GM18870 (cell line): ENCODE results near the gene TRIM6.
"Not testable (repeated sequence)": the region's sequence is repeated elsewhere in the genome, so short reads cannot be mapped to it uniquely, and the experiment has no call there.

Source experiments
- ATAC-seq: cut with Tn5 transposase; IDR thresholded peaks from one replicate; pipeline ENCODE4 v1.9.1; 2021; ENCODE audit warnings: moderate library complexity; ENCODE audit not compliant: unreplicated experiment

Gene TRIM6

GRCh38 chr11:5602791-5603190 is 6.4 kb downstream of the TRIM6 start:
- ATAC-seq, result not testable (repeated sequence)

DNA sequence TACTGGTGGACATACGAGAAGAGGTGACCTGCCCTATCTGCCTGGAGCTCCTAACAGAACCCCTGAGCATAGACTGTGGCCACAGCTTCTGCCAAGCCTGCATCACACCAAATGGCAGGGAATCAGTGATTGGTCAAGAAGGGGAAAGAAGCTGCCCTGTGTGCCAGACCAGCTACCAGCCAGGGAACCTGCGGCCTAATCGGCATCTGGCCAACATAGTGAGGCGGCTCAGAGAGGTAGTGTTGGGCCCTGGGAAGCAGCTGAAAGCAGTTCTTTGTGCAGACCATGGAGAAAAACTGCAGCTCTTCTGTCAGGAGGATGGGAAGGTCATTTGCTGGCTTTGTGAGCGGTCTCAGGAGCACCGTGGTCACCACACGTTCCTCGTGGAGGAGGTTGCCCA is 6.9 kb downstream of the TRIM6 start:
- ATAC-seq, result no peak

DNA sequence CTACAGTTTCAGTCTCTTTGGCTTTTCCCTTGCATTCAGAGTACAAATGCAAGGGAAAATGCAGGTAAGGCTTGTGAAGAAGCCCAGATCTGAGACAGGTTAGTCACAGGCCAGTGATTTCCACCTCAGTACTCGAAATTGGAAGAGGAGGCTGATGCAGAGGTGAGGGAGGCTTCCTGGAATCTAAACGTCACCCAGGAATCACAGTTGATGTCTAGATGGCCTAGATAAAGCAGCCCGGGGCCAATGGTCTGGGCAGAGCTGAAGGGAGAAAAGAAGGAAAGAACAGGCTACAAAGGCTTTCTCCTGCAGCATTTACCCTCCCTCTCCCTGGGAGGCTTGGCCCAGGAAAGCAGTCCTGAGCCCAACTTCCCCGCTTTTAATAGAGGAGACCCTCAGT is 8.5 kb downstream of the TRIM6 start:
- ATAC-seq, result no peak

GRCh38 chr11:5605849-5606248 is 9.4 kb downstream of the TRIM6 start:
- no peak for ATAC-seq

DNA sequence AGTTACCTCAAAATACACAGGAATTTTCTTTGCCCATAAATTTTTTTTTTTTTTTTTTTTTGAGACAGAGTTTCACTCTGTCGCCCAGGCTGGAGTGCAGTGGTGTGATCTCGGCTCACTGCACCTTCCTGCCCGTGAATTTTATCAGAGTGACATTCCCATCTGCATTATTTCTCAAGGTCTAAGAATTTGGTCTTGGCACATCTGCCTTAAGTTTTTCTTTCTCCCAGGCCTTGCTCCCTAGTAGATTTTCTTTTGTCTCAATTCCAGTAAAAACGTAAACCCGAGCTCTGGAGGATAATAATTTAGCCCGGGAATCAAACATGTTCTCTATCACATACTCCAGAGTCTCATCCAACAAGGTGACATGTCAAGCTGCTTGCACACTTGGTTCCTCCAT is 12.4 kb downstream of the TRIM6 start:
- ATAC-seq, result no peak

DNA sequence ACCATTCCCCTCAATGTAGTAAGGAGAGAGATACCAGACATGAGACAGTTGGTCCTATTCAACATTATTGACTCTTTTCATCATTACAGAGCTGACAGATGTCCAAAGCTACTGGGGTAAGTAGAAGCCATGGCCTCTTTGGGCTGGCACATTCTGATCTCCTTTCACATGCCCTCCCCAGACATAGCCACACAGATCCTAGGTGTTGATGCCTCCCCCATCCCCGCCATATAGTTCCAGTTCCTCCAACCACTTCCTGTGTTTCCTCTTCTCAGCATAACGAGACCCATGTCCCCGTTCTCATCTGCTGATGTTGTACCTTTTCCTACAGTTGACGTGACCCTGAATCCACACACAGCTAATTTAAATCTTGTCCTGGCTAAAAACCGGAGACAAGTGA is 14.0 kb downstream of the TRIM6 start:
- no peak for ATAC-seq

DNA sequence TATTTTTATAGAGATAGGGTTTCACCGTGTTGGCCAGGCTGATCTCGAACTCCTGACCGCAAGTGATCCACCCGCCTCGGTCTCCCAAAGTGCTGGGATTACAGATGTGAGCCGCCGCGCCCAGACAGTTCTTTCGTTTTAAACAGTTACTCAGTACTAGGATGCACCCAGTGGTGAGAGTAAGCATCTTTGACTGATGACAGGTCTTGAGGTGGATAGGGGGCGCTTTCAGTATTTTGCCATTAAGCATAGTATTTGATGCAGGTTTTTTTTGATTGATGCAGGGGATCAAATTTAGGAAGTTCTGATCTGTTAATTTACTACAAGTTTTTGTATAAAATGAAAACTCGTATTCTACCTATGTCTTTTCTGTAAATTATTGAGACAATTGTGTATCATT is 15.2 kb downstream of the TRIM6 start:
- ATAC-seq, result no peak

- ATAC-seq, result no peak
These were observed 22.4 kb downstream of the TRIM6 start for GRCh38 chr11:5618807-5619206.

DNA sequence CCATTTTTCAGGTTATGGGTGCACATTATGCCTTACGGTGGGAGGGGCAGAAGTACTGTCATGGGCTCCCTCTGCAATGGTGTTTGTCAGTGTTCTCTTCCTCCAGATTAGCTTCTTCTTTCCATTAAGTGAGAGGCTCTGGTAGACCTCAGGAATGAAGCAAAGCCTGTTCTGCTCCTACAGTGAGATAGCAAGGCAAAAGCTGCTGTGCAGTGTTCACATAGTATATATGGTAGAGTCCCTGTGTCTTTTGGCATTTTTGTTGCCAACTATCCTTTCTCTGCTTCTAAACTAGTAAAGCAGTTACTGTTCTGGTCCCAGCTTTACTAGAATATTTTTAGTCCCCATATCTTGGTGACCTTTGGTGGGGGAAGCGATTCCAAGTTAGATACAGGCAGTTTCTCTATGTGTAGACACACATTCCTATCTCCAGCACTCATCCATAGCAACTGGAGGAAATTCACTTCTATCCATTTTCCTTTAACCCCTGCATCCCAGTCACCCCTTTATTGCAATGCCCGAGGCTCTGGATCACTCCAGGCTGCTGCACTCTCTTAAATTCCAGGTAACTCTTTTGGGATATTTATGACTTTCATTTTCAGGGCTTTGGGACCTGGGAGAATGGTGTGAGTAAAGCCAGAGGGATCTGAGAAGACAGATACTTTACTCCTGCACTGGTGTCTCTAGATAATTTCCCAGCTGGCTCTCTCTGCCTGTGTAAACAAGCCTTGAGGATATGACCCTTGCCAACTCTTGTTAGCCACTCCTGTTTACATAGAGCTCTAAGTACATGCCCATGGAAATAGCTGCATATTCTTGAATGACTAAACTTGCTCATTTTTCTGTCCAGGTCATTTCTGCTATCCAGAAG is 24.4 kb downstream of the TRIM6 start:
- ATAC-seq, result no peak

GRCh38 chr11:5621580-5621979 is 25.1 kb downstream of the TRIM6 start:
- no peak for ATAC-seq

DNA sequence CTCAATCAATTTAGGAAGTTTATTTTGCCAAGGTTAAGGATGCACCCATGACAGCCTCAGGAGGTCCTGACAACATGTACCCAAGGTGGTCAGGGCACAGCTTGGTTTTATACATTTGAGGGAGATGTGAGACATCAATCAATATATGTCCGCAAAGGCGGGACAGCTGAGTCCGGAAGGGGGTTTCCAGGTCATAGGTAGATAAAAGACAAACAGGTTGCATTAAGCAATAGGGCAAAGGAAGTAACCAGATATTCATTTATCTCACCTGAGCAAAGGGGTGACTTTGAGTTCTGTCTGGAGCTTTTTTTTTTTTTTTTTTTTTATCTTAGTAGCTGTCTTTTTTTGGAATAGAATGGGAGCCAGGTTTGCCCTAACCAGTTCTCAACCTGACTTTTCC is 26.4 kb downstream of the TRIM6 start:
- no peak for ATAC-seq

DNA sequence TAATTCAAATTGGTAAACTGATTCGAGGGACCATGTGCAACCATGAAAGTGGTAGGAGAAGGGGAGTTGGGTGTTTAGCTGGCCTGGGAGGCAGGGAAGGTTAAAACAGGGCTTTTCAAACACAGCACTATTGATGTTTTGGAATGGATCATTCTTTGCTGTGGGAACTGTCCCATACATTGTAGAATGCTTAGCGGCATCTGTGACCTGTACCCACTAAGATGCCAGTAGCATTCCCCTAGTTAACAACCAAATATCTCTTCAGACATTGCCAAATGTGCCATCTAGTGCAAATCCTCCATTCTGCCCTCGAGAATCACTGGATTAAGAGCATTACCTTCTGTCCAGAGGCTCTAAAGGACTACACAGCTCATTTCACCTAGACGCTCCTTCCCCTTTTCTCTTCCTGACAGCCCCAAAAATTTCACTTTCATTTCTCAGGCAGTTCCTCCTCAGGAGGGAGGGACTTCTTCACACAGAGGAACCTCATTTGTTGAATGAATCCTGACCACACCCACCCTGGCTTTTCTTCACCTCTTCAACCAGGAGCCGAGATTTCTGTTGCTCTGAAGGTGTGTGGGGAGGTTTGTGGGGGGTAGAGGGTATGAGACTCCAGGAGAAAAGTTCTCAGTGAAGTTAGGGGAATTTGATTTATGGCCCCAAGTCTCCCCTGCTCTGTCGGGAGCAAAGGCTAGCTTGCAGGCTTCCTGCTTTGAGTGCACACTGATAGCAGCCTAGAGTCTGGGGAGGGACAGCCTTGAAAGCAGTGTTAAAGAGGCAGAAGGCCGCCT is 28.2 kb downstream of the TRIM6 start, which contains the start of gene TRIM34:
TRIM34 (plus strand) TSS at position 513 of the 791 bp plus-strand sequence. CDS start 7,331 bp downstream, outside the sequence.
- ATAC-seq, result peak; percentile 98

GRCh38 chr11:5625281-5625680 is 28.8 kb downstream of the TRIM6 start:
- peak; percentile 1 for ATAC-seq

- ATAC-seq, result no peak
These were observed 29.8 kb downstream of the TRIM6 start for GRCh38 chr11:5626196-5626595.

GRCh38 chr11:5631417-5631816 is 35.0 kb downstream of the TRIM6 start:
- peak; percentile 9 for ATAC-seq

- peak; percentile 95 for ATAC-seq
These were observed 35.7 kb downstream of the TRIM6 start for GRCh38 chr11:5631969-5632635.

- no peak for ATAC-seq
These were observed 43.5 kb downstream of the TRIM6 start for GRCh38 chr11:5639953-5640352.

DNA sequence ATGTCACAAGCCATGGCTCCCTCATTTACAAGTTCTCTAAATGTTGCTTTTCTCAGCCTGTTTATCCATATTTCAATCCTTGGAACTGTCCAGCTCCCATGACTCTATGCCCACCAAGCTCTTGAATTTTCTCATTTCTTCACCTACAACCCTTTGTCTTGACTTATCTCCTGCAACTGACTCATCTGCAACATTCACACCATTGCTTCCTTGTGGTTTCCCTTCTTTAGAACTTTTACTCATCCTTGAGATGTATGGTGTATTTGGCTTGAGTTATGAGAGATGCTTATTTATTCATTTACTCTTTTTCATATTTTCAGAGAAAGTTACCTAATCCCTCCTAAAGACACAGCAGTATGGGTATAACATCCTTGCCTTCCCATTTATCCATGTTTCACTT is 47.1 kb downstream of the TRIM6 start:
- no peak for ATAC-seq

GRCh38 chr11:5646139-5646538 is 49.7 kb downstream of the TRIM6 start:
- ATAC-seq, result no peak

GRCh38 chr11:5655474-5655873 is 59.0 kb downstream of the TRIM6 start:
- no peak for ATAC-seq

GRCh38 chr11:5656956-5657355 is 60.5 kb downstream of the TRIM6 start:
- not testable (repeated sequence) for ATAC-seq
